DOHH2 (cell line): ENCODE results near the gene UTS2B.

Source experiments
- H3F3A ChIP-seq: fragments of 200-600 bp; sonication (generic), shearing (Covaris generic); 2 replicates; pipeline ENCODE4 v1.6.0; 2016; ENCODE audit warnings: antibody characterized with exemption, mild to moderate bottlenecking; ENCODE audit not compliant: control insufficient read depth, insufficient read depth
- H3K27ac ChIP-seq: fragments of 200-600 bp; sonication (generic); 2 replicates; pipeline ENCODE4 v1.5.1; 2014; ENCODE audit warnings: low read depth, mild to moderate bottlenecking, low read length, moderate library complexity
- H3K27me3 ChIP-seq: fragments of 200-600 bp; sonication (generic); 2 replicates; pipeline ENCODE4 v1.6.1; 2014; ENCODE audit warnings: mild to moderate bottlenecking, low read length, mixed read lengths; ENCODE audit not compliant: control insufficient read depth
- H3K36me3 ChIP-seq: fragments of 200-600 bp; sonication (generic); 2 replicates; pipeline ENCODE4 v1.6.1; 2014; ENCODE audit warnings: mild to moderate bottlenecking, low read length, moderate library complexity, mixed read lengths; ENCODE audit not compliant: control insufficient read depth
- H3K4me1 ChIP-seq: fragments of 200-600 bp; sonication (generic); 2 replicates; pipeline ENCODE4 v1.6.1; 2014; ENCODE audit warnings: mild to moderate bottlenecking, low read length, mixed read lengths; ENCODE audit not compliant: control insufficient read depth
- H3K4me2 ChIP-seq: fragments of 200-600 bp; sonication (generic); 2 replicates; pipeline ENCODE4 v1.6.0; 2014; ENCODE audit warnings: mild to moderate bottlenecking, low read length, moderate library complexity
- H3K4me3 ChIP-seq: fragments of 200-600 bp; sonication (generic); 2 replicates; pipeline ENCODE4 v1.5.1; 2014; ENCODE audit warnings: mild to moderate bottlenecking, low read length, mixed read lengths
- H3K79me2 ChIP-seq: fragments of 200-600 bp; sonication (generic); 2 replicates; pipeline ENCODE4 v1.6.1; 2014; ENCODE audit warnings: mild to moderate bottlenecking, low read length, mixed read lengths; ENCODE audit not compliant: control insufficient read depth
- H3K9me2 ChIP-seq: fragments of 200-600 bp; sonication (generic); replicated peaks from 2 replicates; pipeline ENCODE4 v1.6.1; 2014; ENCODE audit warnings: mild to moderate bottlenecking, low read length, mixed read lengths; ENCODE audit not compliant: control insufficient read depth
- H3K9me3 ChIP-seq: fragments of 200-600 bp; sonication (generic); 2 replicates; pipeline ENCODE4 v1.6.1; 2014; ENCODE audit warnings: antibody characterized with exemption, low read length, mixed read lengths; ENCODE audit not compliant: control insufficient read depth, insufficient read depth
- H4K20me1 ChIP-seq: fragments of 200-600 bp; sonication (generic); 2 replicates; pipeline ENCODE4 v1.6.0; 2014; ENCODE audit warnings: low read depth, mild to moderate bottlenecking, antibody characterized with exemption, low read length, moderate library complexity; ENCODE audit not compliant: control insufficient read depth, insufficient read depth
- CTCF ChIP-seq: fragments of 200-600 bp; sonication (generic); IDR thresholded peaks from one replicate; pipeline ENCODE4 v1.5.1; 2014; ENCODE audit warnings: antibody characterized with exemption, mild to moderate bottlenecking, low read depth, low read length; ENCODE audit not compliant: poor library complexity, severe bottlenecking
- EZH2phosphoT487 ChIP-seq: fragments of 200-600 bp; sonication (generic); IDR thresholded peaks from 2 replicates; pipeline ENCODE4 v1.6.1; 2017; ENCODE audit warnings: borderline replicate concordance, mild to moderate bottlenecking, antibody characterized with exemption, low read length, moderate library complexity, mixed read lengths

UTS2B gene

GRCh38 chr3:191320316-191320715, 10.0 kb downstream of the UTS2B start:
- H3F3A ChIP-seq: no peaks in the 10 kb centered on the region

GRCh38 chr3:191316876-191317603, 13.3 kb downstream of the UTS2B start:
- Histone ChIP-seq H3K36me3 (no peaks in the 10 kb centered on the region), H4K20me1 (no peaks in the 10 kb centered on the region), H3K4me3 (no peak overlapping the region), H3K4me2 (no peak overlapping the region), H3K27me3 (no peaks in the 10 kb centered on the region), H3K4me1 (no peaks in the 10 kb centered on the region), H3K79me2 (no peaks in the 10 kb centered on the region), H3K9me2 (no peaks in the 10 kb centered on the region), H3K27ac (no peak overlapping the region), H3K9me3 (no peaks in the 10 kb centered on the region), H3F3A (no peaks in the 10 kb centered on the region)
- TF ChIP-seq EZH2phosphoT487: no peak
- TF ChIP-seq CTCF: no peak

More at GRCh38 chr3:191320316-191320715, 10.0 kb downstream of the UTS2B start:
- Histone ChIP-seq H3K36me3 (no peaks in the 10 kb centered on the region), H3K79me2 (no peaks in the 10 kb centered on the region), H3K9me2 (no peaks in the 10 kb centered on the region), H3K4me3 (no peak overlapping the region), H3K9me3 (no peaks in the 10 kb centered on the region), H3K4me1 (no peaks in the 10 kb centered on the region), H3K27me3 (no peaks in the 10 kb centered on the region), H3K27ac (no peak overlapping the region), H3K4me2 (no peak overlapping the region), H4K20me1 (no peaks in the 10 kb centered on the region)
- TF ChIP-seq CTCF: no peak
- TF ChIP-seq EZH2phosphoT487: no peak

GRCh38 chr3:191314109-191314728, 16.1 kb downstream of the UTS2B start:
- Histone ChIP-seq H4K20me1 (no peaks in the 10 kb centered on the region), H3K9me2 (no peaks in the 10 kb centered on the region)
- TF ChIP-seq EZH2phosphoT487 (no peak), CTCF (no peak)

More at GRCh38 chr3:191314109-191314728, 16.1 kb downstream of the UTS2B start:
- Histone ChIP-seq H3K27ac (no peak overlapping the region), H3F3A (no peaks in the 10 kb centered on the region), H3K4me1 (no peaks in the 10 kb centered on the region), H3K4me3 (no peak overlapping the region), H3K27me3 (no peaks in the 10 kb centered on the region), H3K4me2 (no peak overlapping the region), H3K9me3 (no peaks in the 10 kb centered on the region), H3K36me3 (no peaks in the 10 kb centered on the region), H3K79me2 (no peaks in the 10 kb centered on the region)
